ENCODE data around the gene TRIB2. TPM values are rescaled to one million over a fixed set of nuclear protein-coding genes. Genes with fewer than 3 reads are reported as not detected.

TRIB2 gene
- total RNA-seq, 1 experiment from 2014 or later, result 100.0 TPM

DNA sequence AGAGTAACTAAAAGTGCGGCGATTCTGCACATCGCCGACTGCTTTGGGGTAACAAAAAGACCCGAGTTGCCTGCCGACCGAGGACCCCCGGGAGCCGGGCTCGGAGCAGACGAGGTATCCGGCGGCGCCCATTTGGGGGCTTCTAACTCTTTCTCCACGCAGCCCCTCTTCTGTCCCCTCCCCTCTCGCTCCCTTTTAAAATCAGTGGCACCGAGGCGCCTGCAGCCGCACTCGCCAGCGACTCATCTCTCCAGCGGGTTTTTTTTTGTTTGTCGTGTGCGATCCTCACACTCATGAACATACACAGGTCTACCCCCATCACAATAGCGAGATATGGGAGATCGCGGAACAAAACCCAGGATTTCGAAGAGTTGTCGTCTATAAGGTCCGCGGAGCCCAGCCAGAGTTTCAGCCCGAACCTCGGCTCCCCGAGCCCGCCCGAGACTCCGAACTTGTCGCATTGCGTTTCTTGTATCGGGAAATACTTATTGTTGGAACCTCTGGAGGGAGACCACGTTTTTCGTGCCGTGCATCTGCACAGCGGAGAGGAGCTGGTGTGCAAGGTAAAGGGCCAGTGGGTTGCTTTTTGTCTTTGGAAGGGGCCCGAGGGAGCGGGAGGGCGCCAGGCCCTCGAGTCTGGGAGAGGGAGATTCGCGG is 1.4 kb downstream of the TRIB2 start:
- Histone ChIP-seq H3K4me3 (ENCODE audit: low read depth, low read length, poor library complexity, severe bottlenecking) (peak overlapping the region; percentile 87), H3K27ac (ENCODE audit: low read depth, low read length, poor library complexity, severe bottlenecking) (peak overlapping the region; percentile 88), H3K27me3 (replicated peaks; ENCODE audit: insufficient read depth, low read depth, low read length, poor library complexity) (no peaks in the 10 kb centered on the region), H3K36me3 (ENCODE audit: insufficient read depth, low read length, poor library complexity, severe bottlenecking) (peaks cover 4% of the 10 kb centered on the region), H3K4me1 (ENCODE audit: insufficient read depth, low read length, poor library complexity, severe bottlenecking) (peaks cover 45% of the 10 kb centered on the region), H3K9me3 (ENCODE audit: low read depth, low read length, poor library complexity, severe bottlenecking) (no peaks in the 10 kb centered on the region)
- no peak for TF ChIP-seq EZH2 (IDR thresholded peaks at IDR 0.05; ENCODE audit: borderline replicate concordance, low read depth, low read length, poor library complexity, severe bottlenecking)
- peak; percentile 65 for DNase-seq (ENCODE audit: low spot score)
- TSS peak; percentile 22 for BruUV-seq (replicated peaks)
- intact Hi-C loops (cut with micrococcal nuclease; ENCODE audit: unreplicated experiment), result loop anchor here (2.0 to 5.0 kb wide), 3 partner anchors 106 to 546 kb away; no protein-coding TSS in a partner anchor
- ChIA-PET CTCF (interaction anchor here (0.5 to 3.1 kb wide), 12 partner anchors 56 to 889 kb away, joined by 3 to 13 read pairs (median 3); no protein-coding TSS in a partner anchor), POLR2A (ENCODE audit: low non-redundant PET) (no interaction called here)

DNA sequence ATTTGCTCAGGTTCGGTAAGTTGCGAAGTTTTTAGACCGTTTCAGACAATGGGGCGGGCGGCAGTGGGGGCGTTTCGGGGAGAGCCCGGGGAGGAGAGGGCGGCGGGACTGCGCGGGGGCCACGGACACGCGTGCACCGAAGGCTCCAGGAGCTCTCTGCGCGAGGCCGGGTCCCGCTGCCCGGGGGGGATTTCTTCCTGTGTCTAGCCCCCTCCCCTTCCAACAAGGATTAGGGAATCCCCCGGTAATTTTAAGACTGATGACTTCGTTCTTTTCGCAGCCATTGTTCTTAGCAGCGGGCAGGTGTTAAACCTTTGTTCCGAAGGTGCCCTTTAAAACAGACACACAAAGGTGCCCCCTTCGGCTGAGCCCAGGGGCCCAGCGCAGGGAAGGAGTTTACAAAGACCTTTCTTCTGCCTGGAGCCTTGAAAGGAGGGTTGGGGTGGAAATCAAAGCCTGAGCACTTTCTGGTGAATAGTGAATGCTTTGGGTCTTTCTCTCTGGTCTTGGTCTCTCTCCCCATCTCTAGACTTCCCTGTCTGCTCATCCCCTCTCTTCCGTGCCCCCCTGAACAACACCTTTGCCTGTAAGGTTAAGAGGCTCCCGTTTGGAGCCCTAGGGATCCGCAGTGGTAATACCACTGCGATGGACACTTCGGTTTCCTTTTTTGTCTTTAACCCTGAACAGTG is 2.1 kb downstream of the TRIB2 start:
- Histone ChIP-seq H3K27ac (ENCODE audit: low read depth, low read length, poor library complexity, severe bottlenecking) (peak overlapping the region; percentile 88), H3K27me3 (replicated peaks; ENCODE audit: insufficient read depth, low read depth, low read length, poor library complexity) (no peaks in the 10 kb centered on the region), H3K4me1 (ENCODE audit: insufficient read depth, low read length, poor library complexity, severe bottlenecking) (peaks cover 46% of the 10 kb centered on the region), H3K9me3 (ENCODE audit: low read depth, low read length, poor library complexity, severe bottlenecking) (no peaks in the 10 kb centered on the region), H3K4me3 (ENCODE audit: low read depth, low read length, poor library complexity, severe bottlenecking) (peak overlapping the region; percentile 87), H3K36me3 (ENCODE audit: insufficient read depth, low read length, poor library complexity, severe bottlenecking) (peaks cover 11% of the 10 kb centered on the region)
- POLR2A ChIA-PET (ENCODE audit: low non-redundant PET), result no interaction called here
- TF ChIP-seq, protein P1, sequence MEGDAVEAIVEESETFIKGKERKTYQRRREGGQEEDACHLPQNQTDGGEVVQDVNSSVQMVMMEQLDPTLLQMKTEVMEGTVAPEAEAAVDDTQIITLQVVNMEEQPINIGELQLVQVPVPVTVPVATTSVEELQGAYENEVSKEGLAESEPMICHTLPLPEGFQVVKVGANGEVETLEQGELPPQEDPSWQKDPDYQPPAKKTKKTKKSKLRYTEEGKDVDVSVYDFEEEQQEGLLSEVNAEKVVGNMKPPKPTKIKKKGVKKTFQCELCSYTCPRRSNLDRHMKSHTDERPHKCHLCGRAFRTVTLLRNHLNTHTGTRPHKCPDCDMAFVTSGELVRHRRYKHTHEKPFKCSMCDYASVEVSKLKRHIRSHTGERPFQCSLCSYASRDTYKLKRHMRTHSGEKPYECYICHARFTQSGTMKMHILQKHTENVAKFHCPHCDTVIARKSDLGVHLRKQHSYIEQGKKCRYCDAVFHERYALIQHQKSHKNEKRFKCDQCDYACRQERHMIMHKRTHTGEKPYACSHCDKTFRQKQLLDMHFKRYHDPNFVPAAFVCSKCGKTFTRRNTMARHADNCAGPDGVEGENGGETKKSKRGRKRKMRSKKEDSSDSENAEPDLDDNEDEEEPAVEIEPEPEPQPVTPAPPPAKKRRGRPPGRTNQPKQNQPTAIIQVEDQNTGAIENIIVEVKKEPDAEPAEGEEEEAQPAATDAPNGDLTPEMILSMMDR (conservative IDR thresholded peaks at IDR 0.05; ENCODE audit: low read depth, low read length), result no peak
- TF ChIP-seq EZH2 (IDR thresholded peaks at IDR 0.05; ENCODE audit: borderline replicate concordance, low read depth, low read length, poor library complexity, severe bottlenecking), result no peak
- CTCF ChIA-PET, result interaction anchor here (0.5 to 3.1 kb wide), 3 partner anchors 213 to 890 kb away, joined by 3 to 12 read pairs (median 3); no protein-coding TSS in a partner anchor
- DNase-seq (ENCODE audit: low spot score), result no peak
- BruUV-seq (replicated peaks), result no TSS peak
- intact Hi-C loops (cut with micrococcal nuclease; ENCODE audit: unreplicated experiment), result loop anchor here (1.0 to 5.0 kb wide), 4 partner anchors 107 to 547 kb away; no protein-coding TSS in a partner anchor

DNA sequence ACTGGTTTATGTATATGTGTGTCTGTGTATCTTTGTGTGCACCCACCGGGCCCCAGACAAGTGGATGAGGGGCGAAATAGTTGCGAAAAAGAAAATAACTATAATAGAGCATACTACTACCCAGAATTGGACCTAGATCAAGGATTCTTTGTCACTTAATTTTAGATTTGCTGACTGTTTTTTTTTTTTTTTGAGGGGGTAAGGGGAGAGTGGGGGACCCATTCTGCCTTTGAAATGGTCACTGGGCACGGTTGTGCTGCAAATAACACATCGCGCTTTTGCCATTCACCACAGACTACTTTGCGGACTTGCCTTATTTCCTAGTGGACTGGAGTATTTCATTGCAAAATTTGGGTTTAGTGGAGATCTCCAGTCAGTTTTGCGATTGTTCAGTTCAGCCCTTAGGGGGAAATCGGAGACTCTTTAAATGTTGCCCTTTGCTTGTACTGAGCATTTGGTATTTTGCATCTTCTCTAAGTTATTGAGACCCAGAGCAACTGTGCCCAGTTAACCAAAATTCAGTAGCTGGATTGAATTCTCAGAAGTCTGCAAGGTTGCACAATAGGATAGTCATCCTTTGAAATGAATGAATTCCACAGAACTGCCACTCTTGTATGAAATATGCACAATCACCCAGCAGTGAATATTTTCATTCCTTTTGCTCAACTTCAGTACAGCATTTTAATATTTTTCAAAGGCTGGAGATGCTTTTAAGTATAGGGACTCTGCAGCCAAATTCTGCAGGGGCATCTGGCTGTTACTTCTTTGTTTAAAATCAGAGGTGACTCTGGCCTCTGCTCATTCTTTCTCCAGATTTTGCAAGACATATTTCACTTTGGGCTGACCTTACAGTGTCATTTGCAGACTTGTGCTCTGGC is 2.9 kb downstream of the TRIB2 start:
- TF ChIP-seq, protein P1 (conservative IDR thresholded peaks at IDR 0.05; ENCODE audit: low read depth, low read length), result no peak
- TF ChIP-seq EZH2 (IDR thresholded peaks at IDR 0.05; ENCODE audit: borderline replicate concordance, low read depth, low read length, poor library complexity, severe bottlenecking), result no peak
- H3K36me3 ChIP-seq (ENCODE audit: insufficient read depth, low read length, poor library complexity, severe bottlenecking), result peaks cover 19% of the 10 kb centered on the region
- no TSS peak for BruUV-seq (replicated peaks)
- no peaks in the 10 kb centered on the region for H3K9me3 ChIP-seq (ENCODE audit: low read depth, low read length, poor library complexity, severe bottlenecking)
- peak overlapping the region; percentile 88 for H3K27ac ChIP-seq (ENCODE audit: low read depth, low read length, poor library complexity, severe bottlenecking)
- peak overlapping the region; percentile 87 for H3K4me3 ChIP-seq (ENCODE audit: low read depth, low read length, poor library complexity, severe bottlenecking)
- H3K27me3 ChIP-seq (replicated peaks; ENCODE audit: insufficient read depth, low read depth, low read length, poor library complexity), result no peaks in the 10 kb centered on the region
- CTCF ChIA-PET, result interaction anchor here (0.9 to 1.7 kb wide), 2 partner anchors 211 to 287 kb away, joined by 3 to 8 read pairs; no protein-coding TSS in a partner anchor
- POLR2A ChIA-PET (ENCODE audit: low non-redundant PET), result no interaction called here
- peak; percentile 36 for DNase-seq (ENCODE audit: low spot score)
- peaks cover 47% of the 10 kb centered on the region for H3K4me1 ChIP-seq (ENCODE audit: insufficient read depth, low read length, poor library complexity, severe bottlenecking)
- intact Hi-C loops (cut with micrococcal nuclease; ENCODE audit: unreplicated experiment), result loop anchor here (1.0 to 5.0 kb wide), 4 partner anchors 107 to 547 kb away; no protein-coding TSS in a partner anchor
